Endothelial cell of umbilical vein (primary cell): Measurements from ENCODE around the gene SERPINA3. TPM values are rescaled to one million over a fixed set of nuclear protein-coding genes. Genes with fewer than 3 reads are reported as not detected.

Experiments
- BruUV-seq: library from RNA; stranded (reverse); fragments of 400-500 nt; replicated peaks from 2 replicates; lab custom pipeline; 2021; lab: Mats Ljungman, UMichigan
- CTCF ChIA-PET: fragments of 300-600, 350-600 bp; sonication (Branson Sonifier 250); formaldehyde crosslinking; loops from one replicate; lab custom pipeline; 2021; ENCODE audit warnings: antibody characterized with exemption, inconsistent platforms; lab: Charles Lee
- POLR2A ChIA-PET: fragments of 300-600, 350-600 bp; sonication (Branson Sonifier 250); formaldehyde crosslinking; loops from one replicate; lab custom pipeline; 2021; ENCODE audit warnings: antibody characterized with exemption, inconsistent platforms; lab: Charles Lee
- DNase-seq: peaks from one replicate; pipeline ENCODE4 v3.0.0-alpha.2; 2011; ENCODE audit warnings: low read depth, low spot score
- FAIRE-seq: peaks from 2 replicates; lab custom pipeline; 2011; peaks lifted over from hg19 to GRCh38; lab: Jason Lieb, UNC
- H2AFZ ChIP-seq: 2 replicates; pipeline ENCODE4 v1.6.0; 2012; ENCODE audit warnings: low read depth, low read length, control low read depth, inconsistent platforms
- H3K27ac ChIP-seq: 2 replicates; pipeline ENCODE4 v1.5.1; 2011; ENCODE audit warnings: low read depth, mild to moderate bottlenecking, control low read depth, low read length, moderate library complexity; ENCODE audit not compliant: insufficient read depth
- H3K27me3 ChIP-seq, 2 experiments: 2 replicates each; pipeline versions ENCODE4 v1.6.0 to v1.6.1; 2011; ENCODE audit warnings: low read length in 2 of 2, mixed read lengths in 1 of 2; ENCODE audit not compliant: control insufficient read depth in 2 of 2, insufficient read depth in 2 of 2
- H3K36me3 ChIP-seq, 2 experiments: 2 replicates in 1 of 2; 3 replicates in 1 of 2; pipeline ENCODE4 v1.5.1; 2011; ENCODE audit warnings: low read length in 2 of 2, mild to moderate bottlenecking in 1 of 2, moderate library complexity in 1 of 2; ENCODE audit not compliant: control insufficient read depth in 2 of 2, insufficient read depth in 2 of 2; ENCODE audit errors: extremely low read depth in 1 of 2
- H3K4me1 ChIP-seq: 3 replicates; pipeline ENCODE4 v1.5.1; 2011; ENCODE audit warnings: mild to moderate bottlenecking, low read length; ENCODE audit not compliant: control insufficient read depth, insufficient read depth; ENCODE audit errors: extremely low read depth
- H3K4me2 ChIP-seq: 2 replicates; pipeline ENCODE4 v1.6.1; 2011; ENCODE audit warnings: low read length, control low read depth, mixed read lengths; ENCODE audit not compliant: insufficient read depth
- H3K4me3 ChIP-seq, 3 experiments: fragments of 200-600 bp in 1 of 3; sonication (generic), shearing (Covaris generic) in 1 of 3; replicated peaks in 1 of 3; 2 replicates each; pipeline ENCODE4 v1.5.1; 2011 to 2016; ENCODE audit warnings: control low read depth in 3 of 3, low read length in 3 of 3, mild to moderate bottlenecking in 2 of 3, inconsistent platforms in 1 of 3, low read depth in 1 of 3, moderate library complexity in 1 of 3; ENCODE audit not compliant: insufficient read depth in 1 of 3
- H3K79me2 ChIP-seq: 2 replicates; pipeline ENCODE4 v1.6.0; 2012; ENCODE audit warnings: low read length, inconsistent platforms; ENCODE audit not compliant: control insufficient read depth, insufficient read depth
- H3K9ac ChIP-seq: replicated peaks from 2 replicates; pipeline ENCODE3; 2011; ENCODE audit warnings: low read length, control low read depth; ENCODE audit not compliant: insufficient read depth; ENCODE audit errors: extremely low read depth
- H3K9me1 ChIP-seq: replicated peaks from 3 replicates; pipeline ENCODE4 v1.6.0; 2011; ENCODE audit warnings: mild to moderate bottlenecking, low read length; ENCODE audit not compliant: control insufficient read depth, insufficient read depth; ENCODE audit errors: extremely low read depth
- H3K9me3 ChIP-seq: replicated peaks from 2 replicates; pipeline ENCODE4 v1.5.1; 2012; ENCODE audit warnings: low read length, inconsistent platforms; ENCODE audit not compliant: control insufficient read depth, insufficient read depth
- H4K20me1 ChIP-seq: replicated peaks from 2 replicates; pipeline ENCODE3; 2011; ENCODE audit warnings: mild to moderate bottlenecking, low read length; ENCODE audit not compliant: control insufficient read depth, insufficient read depth; ENCODE audit errors: extremely low read depth
- CTCF ChIP-seq, 2 donors: IDR thresholded peaks; 1 replicate in 1 of 2; 2 replicates in 1 of 2; pipeline ENCODE4 v1.5.1; 2011; ENCODE audit warnings: low read length in 2 of 2, mild to moderate bottlenecking in 2 of 2, moderate library complexity in 2 of 2, control low read depth in 1 of 2, inconsistent platforms in 1 of 2, low read depth in 1 of 2; ENCODE audit not compliant: insufficient read depth in 1 of 2; ENCODE audit errors: extremely low read depth in 1 of 2
- EZH2 ChIP-seq: IDR thresholded peaks from 2 replicates; pipeline ENCODE4 v1.6.1; 2012; ENCODE audit warnings: borderline replicate concordance, low read depth, mild to moderate bottlenecking, moderate library complexity, low read length, inconsistent platforms; ENCODE audit not compliant: severe bottlenecking
- FOS ChIP-seq: IDR thresholded peaks from 2 replicates; pipeline ENCODE4 v1.6.1; 2011; ENCODE audit warnings: mild to moderate bottlenecking, low read length, moderate library complexity, borderline replicate concordance; ENCODE audit not compliant: insufficient read depth
- GATA2 ChIP-seq: IDR thresholded peaks from 2 replicates; pipeline ENCODE4 v1.7.0; 2011; ENCODE audit warnings: low read depth, mild to moderate bottlenecking, moderate library complexity, mixed read lengths, low read length; ENCODE audit not compliant: insufficient read length, insufficient read depth
- JUN ChIP-seq: IDR thresholded peaks from 2 replicates; pipeline ENCODE4 v1.6.1; 2011; ENCODE audit warnings: borderline replicate concordance, low read depth; ENCODE audit not compliant: insufficient read length, insufficient read depth
- MAX ChIP-seq: IDR thresholded peaks from 2 replicates; pipeline ENCODE4 v1.6.1; 2011; ENCODE audit not compliant: insufficient read depth, insufficient read length
- MYC ChIP-seq: IDR thresholded peaks from one replicate; pipeline ENCODE4 v1.6.1; 2011; ENCODE audit warnings: mild to moderate bottlenecking, low read depth, low read length
- POLR2A ChIP-seq: IDR thresholded peaks from 2 replicates; pipeline ENCODE4 v1.6.1; 2012; ENCODE audit warnings: low read depth, mild to moderate bottlenecking, control low read depth, low read length
- POLR2AphosphoS5 ChIP-seq: IDR thresholded peaks from 2 replicates; pipeline ENCODE4 v1.6.1; 2012; ENCODE audit warnings: low read depth, mild to moderate bottlenecking, control low read depth, low read length, moderate library complexity; ENCODE audit not compliant: insufficient read depth
- dilution Hi-C: fragments of 300-500 bp; cut with MboI; formaldehyde crosslinking; loops from one replicate; pipeline ENCODE4 v1.15.0; 2019; ENCODE audit warnings: low sequenced_read_pairs; ENCODE audit not compliant: extremely low pct_ligation_motif_present
- intact Hi-C: fragments of 100-400 bp; cut with micrococcal nuclease; formaldehyde crosslinking; loops from one replicate; pipeline ENCODE4 v1.10.0; 2022
- polyA plus RNA-seq, 4 experiments: library from polyadenylated mRNA; depleted of rRNA in 3 of 4; stranded (reverse) in 3 of 4; unstranded in 1 of 4; fragments of >200 nt; gene quantifications; 2 replicates each; pipeline versions ENCODE4 v1.2.1 to v1.2.3, GENCODE V29; 2011 to 2012; ENCODE audit warnings: missing spikeins in 1 of 4
- total RNA-seq: library from RNA; stranded (reverse); gene quantifications from 2 replicates; pipeline ENCODE4 v1.2.3, GENCODE V29; 2021

Gene SERPINA3
- total and polyA plus RNA-seq, 2 donors (not counting 3 experiments of a cell fraction or from before 2014, with no cell fraction given) = not detected

GRCh38 chr14:94564381-94564780 lies 47.8 kb upstream of the SERPINA3 start:
- H3K27ac ChIP-seq = no peak overlapping the region
- no peak for FAIRE-seq
- no peak for DNase-seq
- no peak overlapping the region for H3K4me2 ChIP-seq
- H3K9me1 ChIP-seq = no peaks in the 10 kb centered on the region
- CTCF ChIA-PET = no interaction called here
- no peaks in the 10 kb centered on the region for H3K79me2 ChIP-seq
- no peak overlapping the region for H3K9ac ChIP-seq
- dilution Hi-C loops (no loop called here), intact Hi-C loops (no loop called here)
- no peak overlapping the region for H3K4me3 ChIP-seq
- H3K4me1 ChIP-seq = no peaks in the 10 kb centered on the region
- H3K27me3 ChIP-seq = no peaks in the 10 kb centered on the region
- TF ChIP-seq MAX = no peak
- TF ChIP-seq CTCF (IDR thresholded peaks at IDR 0.05; ENCODE audit: extremely low read depth in 1 of 2, insufficient read depth in 1 of 2, low read depth in 1 of 2, low read length in 2 of 2) = no peak
- no peak for TF ChIP-seq MYC
- TF ChIP-seq POLR2A = no peak
- TF ChIP-seq FOS = no peak
- TF ChIP-seq JUN = no peak
- no peak for TF ChIP-seq GATA2
- no peak for TF ChIP-seq POLR2AphosphoS5
- TF ChIP-seq EZH2 = no peak
- BruUV-seq = no TSS peak
- H4K20me1 ChIP-seq = no peaks in the 10 kb centered on the region
- POLR2A ChIA-PET = no interaction called here
- no peak overlapping the region for H2AFZ ChIP-seq
- no peaks in the 10 kb centered on the region for H3K9me3 ChIP-seq
- no peaks in the 10 kb centered on the region for H3K36me3 ChIP-seq
